GM18951 (cell line): ENCODE measurements around the gene ANAPC2.

Experiments
- POLR2A ChIP-seq: IDR thresholded peaks from 4 replicates; pipeline ENCODE4 v1.6.1; 2011; ENCODE audit warnings: mild to moderate bottlenecking; ENCODE audit not compliant: insufficient read length, insufficient read depth; ENCODE audit errors: extremely low read depth
- in situ Hi-C: fragments of 300-500 bp; cut with MboI; formaldehyde crosslinking; loops from one replicate; pipeline ENCODE4 v1.12.0; 2022; ENCODE audit warnings: low sequenced_read_pairs, mixed read lengths, inconsistent platforms; ENCODE audit not compliant: unreplicated experiment

The ANAPC2 gene

GRCh38 chr9:137215196-137215986, 27.0 kb upstream of the ANAPC2 start:
- no peak for TF ChIP-seq POLR2A
- in situ Hi-C loops = no loop called here

- TF ChIP-seq POLR2A = no peak
- in situ Hi-C loops = no loop called here
These were observed 26.3 kb upstream of the ANAPC2 start for GRCh38 chr9:137214620-137215019.

GRCh38 chr9:137213160-137214060, 25.1 kb upstream of the ANAPC2 start:
- TF ChIP-seq POLR2A = no peak
- in situ Hi-C loops = no loop called here

- no peak for TF ChIP-seq POLR2A
- in situ Hi-C loops = no loop called here
These were observed 24.2 kb upstream of the ANAPC2 start for GRCh38 chr9:137212520-137212919.

GRCh38 chr9:137211532-137211931, 23.2 kb upstream of the ANAPC2 start:
- in situ Hi-C loops = no loop called here
- no peak for TF ChIP-seq POLR2A

- in situ Hi-C loops = no loop called here
These were observed 18.2 kb upstream of the ANAPC2 start for GRCh38 chr9:137206602-137207001.

GRCh38 chr9:137205126-137206069, 17.0 kb upstream of the ANAPC2 start, which contains the start of the genes NDOR1 and TMEM203:
NDOR1 (plus strand) TSS chr9:137205700; CDS start chr9:137205778, 78 bp downstream.
TMEM203 (minus strand) TSS chr9:137205648; CDS start chr9:137205414, 234 bp downstream.
- in situ Hi-C loops = no loop called here
- TF ChIP-seq POLR2A = peak; percentile 93

More at GRCh38 chr9:137206602-137207001, 18.2 kb upstream of the ANAPC2 start:
- no peak for TF ChIP-seq POLR2A

- no peak for TF ChIP-seq POLR2A
- in situ Hi-C loops = no loop called here
These were observed 16.4 kb upstream of the ANAPC2 start for GRCh38 chr9:137204731-137205125.

GRCh38 chr9:137202966-137203365, 14.6 kb upstream of the ANAPC2 start:
- in situ Hi-C loops = no loop called here
- TF ChIP-seq POLR2A = no peak

GRCh38 chr9:137201205-137201868, 13.0 kb upstream of the ANAPC2 start:
- in situ Hi-C loops = no loop called here
- no peak for TF ChIP-seq POLR2A

GRCh38 chr9:137200311-137201204, 12.2 kb upstream of the ANAPC2 start, which contains the start of gene TPRN:
TPRN (minus strand) TSS chr9:137200741; CDS start chr9:137200711, 30 bp downstream.
- in situ Hi-C loops = no loop called here
- peak; percentile 97 for TF ChIP-seq POLR2A
